GM18909 (cell line): ENCODE measurements around the gene SOS1.
"Not testable (repeated sequence)": the region's sequence is repeated elsewhere in the genome, so short reads cannot be mapped to it uniquely, and the experiment has no call there.

Experiments used
- ATAC-seq: cut with Tn5 transposase; IDR thresholded peaks from one replicate; pipeline ENCODE4 v1.9.1; 2021; ENCODE audit warnings: mild to moderate bottlenecking; ENCODE audit not compliant: unreplicated experiment, poor library complexity

The SOS1 gene

GRCh38 chr2:38937548-38937947 is 183.3 kb downstream of the SOS1 start:
- no peak for ATAC-seq

- ATAC-seq = not testable (repeated sequence)
Observed at GRCh38 chr2:38936516-38936915, 184.3 kb downstream of the SOS1 start.

- no peak for ATAC-seq
Observed at GRCh38 chr2:38935568-38936172, 185.2 kb downstream of the SOS1 start.

GRCh38 chr2:38934742-38935141 is 186.1 kb downstream of the SOS1 start:
- ATAC-seq = no peak

GRCh38 chr2:38933653-38934052 is 187.2 kb downstream of the SOS1 start:
- ATAC-seq = no peak

- ATAC-seq = no peak
Observed at GRCh38 chr2:38932586-38932985, 188.3 kb downstream of the SOS1 start.
